Epithelial cell of esophagus (primary cell): ENCODE results near the gene MTHFD1L.

Experiments used
- DNase-seq: peaks from one replicate; pipeline ENCODE4 v3.0.0; 2010; ENCODE audit warnings: low read depth
- H3K4me3 ChIP-seq: 2 replicates; pipeline ENCODE4 v1.5.1; 2011; ENCODE audit warnings: mild to moderate bottlenecking, low read length, control low read depth
- TF ChIP-seq, protein P1 (sequence below): IDR thresholded peaks from 2 replicates; pipeline ENCODE4 v1.5.1; 2011; ENCODE audit warnings: low read depth, mild to moderate bottlenecking, low read length, control low read depth, inconsistent platforms; ENCODE audit not compliant: insufficient read depth; ENCODE audit errors: missing control alignments

MTHFD1L gene

DNA sequence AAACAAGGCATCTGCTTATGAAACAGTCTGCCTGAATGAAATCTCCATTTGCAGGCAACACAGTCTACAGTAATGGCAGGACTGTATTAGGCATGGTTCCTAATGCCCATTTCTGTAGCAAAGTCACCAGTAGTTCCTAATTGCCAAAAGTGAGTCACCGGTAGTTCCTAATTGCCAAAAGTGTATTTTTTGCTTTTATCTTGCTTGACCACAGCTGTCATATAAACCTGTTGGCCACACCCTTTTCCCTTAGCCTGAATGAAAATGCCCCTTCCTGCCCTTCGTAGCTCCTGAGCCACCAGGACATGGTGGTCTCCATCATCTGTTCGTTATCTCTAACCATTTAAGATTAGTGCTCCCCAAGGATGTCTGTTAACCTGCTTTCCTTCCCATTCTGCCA is 34.5 kb downstream of the MTHFD1L start:
- DNase-seq, result no peak
- H3K4me3 ChIP-seq, result no peak overlapping the region
- TF ChIP-seq, protein P1, sequence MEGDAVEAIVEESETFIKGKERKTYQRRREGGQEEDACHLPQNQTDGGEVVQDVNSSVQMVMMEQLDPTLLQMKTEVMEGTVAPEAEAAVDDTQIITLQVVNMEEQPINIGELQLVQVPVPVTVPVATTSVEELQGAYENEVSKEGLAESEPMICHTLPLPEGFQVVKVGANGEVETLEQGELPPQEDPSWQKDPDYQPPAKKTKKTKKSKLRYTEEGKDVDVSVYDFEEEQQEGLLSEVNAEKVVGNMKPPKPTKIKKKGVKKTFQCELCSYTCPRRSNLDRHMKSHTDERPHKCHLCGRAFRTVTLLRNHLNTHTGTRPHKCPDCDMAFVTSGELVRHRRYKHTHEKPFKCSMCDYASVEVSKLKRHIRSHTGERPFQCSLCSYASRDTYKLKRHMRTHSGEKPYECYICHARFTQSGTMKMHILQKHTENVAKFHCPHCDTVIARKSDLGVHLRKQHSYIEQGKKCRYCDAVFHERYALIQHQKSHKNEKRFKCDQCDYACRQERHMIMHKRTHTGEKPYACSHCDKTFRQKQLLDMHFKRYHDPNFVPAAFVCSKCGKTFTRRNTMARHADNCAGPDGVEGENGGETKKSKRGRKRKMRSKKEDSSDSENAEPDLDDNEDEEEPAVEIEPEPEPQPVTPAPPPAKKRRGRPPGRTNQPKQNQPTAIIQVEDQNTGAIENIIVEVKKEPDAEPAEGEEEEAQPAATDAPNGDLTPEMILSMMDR, result no peak

DNA sequence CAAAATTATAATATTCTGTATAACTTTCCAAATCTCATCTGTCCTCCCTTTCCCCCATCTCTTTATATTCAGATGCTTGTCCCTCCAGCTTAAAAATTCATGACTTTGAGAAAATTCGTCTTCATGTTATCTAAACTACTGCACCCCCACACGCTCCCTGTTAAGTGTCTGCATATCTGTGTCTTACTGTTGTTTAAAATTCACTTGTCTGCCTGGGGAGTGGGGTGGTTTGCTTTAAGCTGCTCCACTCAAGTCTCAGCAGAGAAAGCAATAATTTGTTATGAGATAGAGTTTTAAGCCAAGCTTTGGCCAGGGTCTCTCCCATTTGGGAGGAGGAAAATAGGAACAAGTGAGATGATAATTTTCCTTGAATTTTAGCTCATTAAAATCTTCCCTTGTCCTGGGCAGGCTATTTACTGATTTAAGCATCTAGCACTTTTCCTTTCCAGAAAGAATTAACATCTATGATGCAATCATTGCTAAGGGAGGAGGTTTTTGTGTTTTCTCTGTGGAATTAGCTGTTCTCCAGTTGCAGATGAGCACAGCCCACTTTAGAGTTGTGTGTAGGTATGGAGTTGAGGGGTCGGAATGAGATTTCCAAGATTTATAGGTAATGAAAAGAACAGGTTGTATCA is 36.8 kb downstream of the MTHFD1L start:
- TF ChIP-seq, protein P1, result no peak
- H3K4me3 ChIP-seq, result no peak overlapping the region
- DNase-seq, result no peak

DNA sequence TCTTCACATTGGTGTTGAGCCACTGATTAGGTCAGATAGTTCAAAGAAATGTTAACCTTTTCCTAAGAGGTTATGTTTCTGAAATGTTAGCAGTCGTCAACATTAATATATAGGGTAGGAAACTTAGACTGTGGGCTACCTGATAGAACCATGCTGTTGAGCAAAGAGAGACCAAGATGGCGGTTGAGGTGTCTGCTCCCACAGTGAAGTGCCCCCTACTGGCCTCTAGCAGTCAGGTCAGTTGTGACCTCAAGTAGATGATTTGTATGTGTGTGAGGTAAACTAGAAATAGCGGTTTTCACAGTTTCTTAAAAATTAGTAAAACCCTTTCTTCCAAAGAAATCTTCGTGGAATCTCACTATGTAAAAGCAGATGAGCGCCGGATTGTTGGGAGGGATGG is 40.3 kb downstream of the MTHFD1L start:
- H3K4me3 ChIP-seq, result no peak overlapping the region
- no peak for DNase-seq
- TF ChIP-seq, protein P1, result peak; percentile 19

DNA sequence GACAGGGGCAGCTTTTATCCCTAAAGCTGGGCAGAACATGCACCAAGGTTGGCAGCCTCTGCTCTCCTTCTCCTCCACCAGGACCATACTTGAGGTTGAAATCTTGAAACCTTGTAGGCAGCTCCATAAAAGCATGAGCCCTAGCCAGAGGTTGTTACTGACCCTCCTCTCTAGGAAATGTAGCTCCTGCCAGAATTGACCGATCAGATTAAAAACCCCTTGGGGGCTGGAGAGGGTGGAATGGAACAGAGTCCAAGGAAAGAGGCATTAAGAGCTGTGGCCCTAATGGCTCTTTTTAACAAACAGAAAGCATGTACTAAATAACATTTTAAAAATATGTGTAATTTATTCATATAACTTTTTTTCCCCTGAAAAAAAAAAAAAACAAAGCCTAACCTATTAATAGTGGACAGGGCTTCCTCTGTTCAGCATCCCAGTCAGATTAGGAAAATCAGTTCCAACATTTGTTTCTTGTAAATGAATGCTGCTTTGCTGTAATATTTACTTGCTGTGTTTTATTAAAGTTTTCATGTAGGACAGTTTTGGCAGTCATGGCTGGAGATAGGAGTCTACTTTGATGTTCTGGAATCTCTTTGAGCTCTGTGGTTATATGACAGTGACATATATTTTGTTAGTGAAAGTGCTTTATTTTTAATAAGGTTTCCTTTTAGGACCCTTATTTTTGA is 41.3 kb downstream of the MTHFD1L start:
- TF ChIP-seq, protein P1, result no peak
- H3K4me3 ChIP-seq, result no peak overlapping the region
- DNase-seq, result no peak

DNA sequence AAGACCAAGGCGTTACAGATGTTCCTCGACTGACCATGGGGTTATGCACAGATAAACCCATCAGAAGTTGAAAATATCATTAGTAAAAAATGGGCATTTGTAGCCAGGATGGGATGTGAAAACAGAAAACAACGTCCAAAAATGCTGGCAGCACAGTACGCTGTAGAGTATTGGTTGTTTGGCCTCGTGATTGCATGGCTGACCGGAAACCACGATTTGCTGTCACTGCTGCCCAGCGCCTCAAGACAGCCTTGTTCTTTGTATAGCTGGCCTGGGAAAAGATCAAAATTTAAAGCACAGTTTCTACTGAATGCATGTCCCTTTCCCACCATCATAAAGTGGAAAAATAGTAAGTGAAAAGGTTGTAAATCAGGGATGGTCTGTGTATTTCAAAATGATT is 41.9 kb downstream of the MTHFD1L start:
- TF ChIP-seq, protein P1, result no peak
- H3K4me3 ChIP-seq, result no peak overlapping the region
- DNase-seq, result no peak

DNA sequence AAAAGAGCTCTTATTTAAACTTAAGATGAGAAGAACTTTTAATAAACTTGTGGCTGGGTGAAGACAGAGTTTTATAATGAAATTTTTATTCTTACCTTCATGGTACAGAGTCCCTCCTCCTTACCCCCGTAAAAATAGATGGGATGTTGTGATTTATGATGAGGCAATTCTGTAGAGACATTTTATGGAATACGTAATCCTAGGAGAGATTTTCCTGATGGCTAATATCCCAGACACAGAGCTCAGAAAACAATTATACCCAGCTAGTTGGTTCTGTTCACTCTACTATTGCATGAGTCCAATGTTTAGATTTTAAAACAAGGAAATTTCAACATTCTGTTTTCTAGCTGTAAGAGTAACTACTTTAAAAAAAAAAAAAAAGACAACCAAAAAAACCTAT is 43.4 kb downstream of the MTHFD1L start:
- TF ChIP-seq, protein P1, result no peak
- no peak overlapping the region for H3K4me3 ChIP-seq
- DNase-seq, result no peak

DNA sequence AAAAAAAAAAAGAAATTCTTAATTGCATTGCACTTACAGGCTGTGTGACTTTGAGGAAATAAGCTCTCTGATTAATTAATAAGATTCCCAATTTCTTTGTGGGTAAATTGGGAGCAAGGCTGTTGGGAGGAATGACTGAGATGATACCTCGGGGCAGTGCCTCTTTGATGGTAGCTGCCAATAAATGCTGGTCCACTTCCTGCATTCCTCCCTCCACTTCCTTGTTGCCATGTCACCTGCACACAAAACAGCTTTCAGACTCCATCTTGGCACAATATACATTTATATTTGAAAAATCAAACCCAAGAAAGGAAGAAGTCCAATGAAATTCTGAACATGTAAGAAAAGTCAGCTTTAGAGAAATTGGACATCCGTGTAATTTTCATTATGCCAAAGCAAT is 45.1 kb downstream of the MTHFD1L start:
- no peak for DNase-seq
- TF ChIP-seq, protein P1, result no peak
- H3K4me3 ChIP-seq, result no peak overlapping the region
